Activated T-cell treated with anti-CD3 and anti-CD28 coated beads, Interleukin-2, amount 50 U/mL, for 4 hours (primary cell): ENCODE measurements around the gene SMIM11. TPM values are rescaled to one million over a fixed set of nuclear protein-coding genes. Genes with fewer than 3 reads are reported as not detected.
A peak's percentile ranks its signal among the peaks of the same experiment; 100 is the strongest.
"Not testable (repeated sequence)": the region's sequence is repeated elsewhere in the genome, so short reads cannot be mapped to it uniquely, and the experiment has no call there.

Experiments used
- ATAC-seq, 2 donors: fragments of 200-7000 bp; cut with Tn5 transposase; one replicate each; pipeline ENCODE4 v1.10.0; 2021
- DNase-seq: peaks from one replicate; pipeline ENCODE4 v3.0.0-alpha.2; 2020
- H3K27me3 Mint-ChIP-seq: one replicate; pipeline ENCODE4 v1.8.0; 2021; ENCODE audit warnings: low read depth, mixed read lengths
- H3K36me3 Mint-ChIP-seq: one replicate; pipeline ENCODE4 v1.8.0; 2022; ENCODE audit warnings: mixed read lengths; ENCODE audit not compliant: insufficient read depth
- H3K4me1 Mint-ChIP-seq: one replicate; pipeline ENCODE4 v1.8.0; 2021; ENCODE audit warnings: low read depth, mixed read lengths
- H3K4me3 Mint-ChIP-seq: one replicate; pipeline ENCODE4 v1.8.0; 2021; ENCODE audit warnings: mild to moderate bottlenecking, moderate library complexity, mixed read lengths
- H3K9me3 Mint-ChIP-seq: one replicate; pipeline ENCODE4 v1.8.0; 2021; ENCODE audit warnings: mixed read lengths
- total RNA-seq, 3 donors: library from RNA; stranded (reverse); gene quantifications; one replicate each; pipeline ENCODE4 v1.2.1, GENCODE V29; 2021

The SMIM11 gene, protein sequence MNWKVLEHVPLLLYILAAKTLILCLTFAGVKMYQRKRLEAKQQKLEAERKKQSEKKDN
- total RNA-seq, result 10 to 100 TPM; 22.8 to 28.9 (median 27.9) TPM

- not testable (repeated sequence) for H3K9me3 Mint-ChIP-seq, DNase-seq, H3K4me3 Mint-ChIP-seq, H3K4me1 Mint-ChIP-seq, H3K36me3 Mint-ChIP-seq, H3K27me3 Mint-ChIP-seq
- ATAC-seq, result peak; percentile 94 to 98
Observed at GRCh38 chr21:34374940-34375618, at the start of gene SMIM11. TSS of gene SMIM11 (plus strand) at chr21:34375507. CDS start at chr21:34379505, 3,998 bp downstream.

DNA sequence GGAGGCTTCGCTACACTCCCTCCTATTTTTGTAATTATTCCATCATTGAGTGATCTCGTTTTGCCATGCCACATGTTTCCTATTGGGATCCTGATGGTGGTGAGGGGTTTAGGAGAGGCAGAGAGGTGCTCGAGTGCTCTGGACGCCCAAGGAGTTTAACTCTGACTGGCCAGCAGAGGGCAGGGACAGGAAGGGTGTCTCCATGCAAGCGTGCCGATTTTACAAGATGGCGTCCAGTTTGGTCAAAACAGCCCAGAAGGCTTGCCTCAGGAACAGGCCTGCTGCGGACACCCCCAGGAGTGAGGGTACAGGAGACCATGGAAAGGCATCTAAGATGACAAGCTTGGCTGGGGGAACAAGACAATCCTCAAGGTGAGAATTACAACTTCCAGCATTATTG, 45.3 kb upstream of the SMIM11 start:
- peaks cover 2% of the 10 kb centered on the region for H3K27me3 Mint-ChIP-seq
- no peak for ATAC-seq
- H3K36me3 Mint-ChIP-seq, result no peaks in the 10 kb centered on the region
- no peaks in the 10 kb centered on the region for H3K4me1 Mint-ChIP-seq
- DNase-seq, result no peak
- H3K9me3 Mint-ChIP-seq, result no peaks in the 10 kb centered on the region
- H3K4me3 Mint-ChIP-seq, result no peak overlapping the region

- ATAC-seq, result no peak
- no peak for DNase-seq
- no peak overlapping the region for H3K4me3 Mint-ChIP-seq
- no peaks in the 10 kb centered on the region for H3K9me3 Mint-ChIP-seq
- H3K36me3 Mint-ChIP-seq, result no peaks in the 10 kb centered on the region
- peaks cover 2% of the 10 kb centered on the region for H3K27me3 Mint-ChIP-seq
- H3K4me1 Mint-ChIP-seq, result no peaks in the 10 kb centered on the region
Observed at GRCh38 chr21:34331726-34332125, 43.6 kb upstream of the SMIM11 start.

- Mint-ChIP-seq H3K9me3 (no peaks in the 10 kb centered on the region), H3K27me3 (peaks cover 2% of the 10 kb centered on the region), H3K4me3 (no peak overlapping the region), H3K36me3 (no peaks in the 10 kb centered on the region), H3K4me1 (no peaks in the 10 kb centered on the region)
- ATAC-seq (no peak), DNase-seq (no peak)
Observed at GRCh38 chr21:34332347-34332746, 43.0 kb upstream of the SMIM11 start.

DNA sequence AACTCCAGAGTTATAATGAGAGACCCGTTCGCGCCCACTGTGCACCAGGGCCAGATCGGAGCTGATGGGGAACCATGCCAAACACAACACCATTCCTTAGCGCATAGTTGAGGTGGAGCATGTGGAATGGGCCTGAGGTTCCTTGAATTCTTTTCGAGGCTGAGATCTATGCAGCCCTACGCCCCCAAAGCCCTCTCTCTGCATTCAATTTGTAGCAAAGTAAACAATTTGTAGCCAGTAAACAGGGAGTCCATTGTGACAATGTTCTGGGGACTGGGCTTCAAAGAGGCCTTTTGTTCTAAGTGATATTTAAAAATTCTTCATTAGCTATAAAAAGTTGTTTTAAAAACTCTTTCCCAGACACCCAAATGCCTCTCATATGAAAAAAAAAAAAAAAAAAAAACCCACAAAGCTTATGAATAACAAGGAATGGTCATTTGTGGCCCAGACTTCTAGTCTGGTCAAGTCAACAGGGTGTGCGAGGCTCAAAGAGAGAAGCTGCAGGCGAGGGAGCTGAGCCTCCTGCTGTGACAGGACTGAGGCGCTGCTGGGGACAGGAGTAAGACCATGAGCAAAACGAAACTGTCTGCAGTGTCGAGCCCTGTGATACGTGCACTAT, 42.1 kb upstream of the SMIM11 start:
- no peak overlapping the region for H3K4me3 Mint-ChIP-seq
- H3K36me3 Mint-ChIP-seq, result no peaks in the 10 kb centered on the region
- DNase-seq, result no peak
- H3K9me3 Mint-ChIP-seq, result no peaks in the 10 kb centered on the region
- no peak for ATAC-seq
- peaks cover 2% of the 10 kb centered on the region for H3K27me3 Mint-ChIP-seq
- H3K4me1 Mint-ChIP-seq, result no peaks in the 10 kb centered on the region

DNA sequence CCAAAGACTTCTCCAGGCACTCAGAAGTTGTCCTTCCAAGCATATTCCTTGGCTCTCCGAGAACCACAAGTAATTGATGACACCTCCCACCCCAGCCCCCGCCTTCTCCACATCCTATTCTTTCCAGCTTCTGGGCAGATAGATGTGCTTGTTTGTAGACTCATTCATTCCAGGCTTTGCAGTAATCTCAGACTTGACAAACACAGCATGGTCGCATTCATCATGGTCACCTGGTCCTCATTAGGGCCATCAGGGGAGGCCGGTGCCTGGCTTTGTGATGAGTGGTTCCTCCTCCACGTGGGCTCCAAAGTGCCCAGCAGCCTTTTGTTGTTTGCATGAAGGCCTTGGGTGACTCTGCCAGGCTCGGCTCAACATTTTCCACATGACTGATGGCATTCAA, 40.0 kb upstream of the SMIM11 start:
- DNase-seq (no peak), ATAC-seq (no peak)
- Mint-ChIP-seq H3K9me3 (no peaks in the 10 kb centered on the region), H3K4me1 (no peaks in the 10 kb centered on the region), H3K27me3 (peaks cover 2% of the 10 kb centered on the region), H3K4me3 (no peak overlapping the region), H3K36me3 (no peaks in the 10 kb centered on the region)

- DNase-seq, result no peak
- H3K4me1 Mint-ChIP-seq, result no peaks in the 10 kb centered on the region
- H3K4me3 Mint-ChIP-seq, result no peak overlapping the region
- peaks cover 2% of the 10 kb centered on the region for H3K27me3 Mint-ChIP-seq
- ATAC-seq, result no peak
- H3K36me3 Mint-ChIP-seq, result no peaks in the 10 kb centered on the region
- no peaks in the 10 kb centered on the region for H3K9me3 Mint-ChIP-seq
Observed at GRCh38 chr21:34336245-34336644, 39.1 kb upstream of the SMIM11 start.

GRCh38 chr21:34336756-34337391, 38.4 kb upstream of the SMIM11 start:
- H3K36me3 Mint-ChIP-seq, result no peaks in the 10 kb centered on the region
- ATAC-seq, result no peak
- H3K9me3 Mint-ChIP-seq, result no peaks in the 10 kb centered on the region
- no peak overlapping the region for H3K4me3 Mint-ChIP-seq
- no peaks in the 10 kb centered on the region for H3K4me1 Mint-ChIP-seq
- no peaks in the 10 kb centered on the region for H3K27me3 Mint-ChIP-seq
- no peak for DNase-seq

GRCh38 chr21:34337741-34338140, 37.6 kb upstream of the SMIM11 start:
- no peak for DNase-seq
- Mint-ChIP-seq H3K4me3 (no peak overlapping the region), H3K27me3 (no peaks in the 10 kb centered on the region), H3K36me3 (no peaks in the 10 kb centered on the region), H3K9me3 (no peaks in the 10 kb centered on the region), H3K4me1 (no peaks in the 10 kb centered on the region)
- no peak for ATAC-seq

DNA sequence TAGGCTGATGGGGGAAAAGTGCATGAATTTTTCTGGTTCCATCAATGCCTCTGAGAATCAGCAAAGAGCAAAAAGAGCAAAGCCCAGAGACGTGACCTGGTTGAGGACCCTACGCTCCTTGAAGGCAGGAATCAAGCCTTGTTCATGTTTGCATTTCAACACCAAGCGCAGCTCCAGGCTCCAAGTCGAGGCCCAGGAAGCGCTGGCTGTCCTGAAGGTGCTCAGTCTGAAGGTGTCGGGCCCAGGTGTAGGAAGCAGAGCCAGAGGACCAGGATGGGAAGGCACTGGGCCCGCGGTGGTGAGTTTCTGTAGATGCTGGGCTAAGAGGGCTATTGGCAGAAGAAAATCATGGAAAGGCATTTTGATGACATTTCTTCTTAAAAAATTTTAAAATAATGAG, 37.1 kb upstream of the SMIM11 start:
- H3K9me3 Mint-ChIP-seq, result no peaks in the 10 kb centered on the region
- no peaks in the 10 kb centered on the region for H3K27me3 Mint-ChIP-seq
- H3K4me3 Mint-ChIP-seq, result no peak overlapping the region
- H3K4me1 Mint-ChIP-seq, result no peaks in the 10 kb centered on the region
- DNase-seq (no peak), ATAC-seq (no peak)
- no peaks in the 10 kb centered on the region for H3K36me3 Mint-ChIP-seq

DNA sequence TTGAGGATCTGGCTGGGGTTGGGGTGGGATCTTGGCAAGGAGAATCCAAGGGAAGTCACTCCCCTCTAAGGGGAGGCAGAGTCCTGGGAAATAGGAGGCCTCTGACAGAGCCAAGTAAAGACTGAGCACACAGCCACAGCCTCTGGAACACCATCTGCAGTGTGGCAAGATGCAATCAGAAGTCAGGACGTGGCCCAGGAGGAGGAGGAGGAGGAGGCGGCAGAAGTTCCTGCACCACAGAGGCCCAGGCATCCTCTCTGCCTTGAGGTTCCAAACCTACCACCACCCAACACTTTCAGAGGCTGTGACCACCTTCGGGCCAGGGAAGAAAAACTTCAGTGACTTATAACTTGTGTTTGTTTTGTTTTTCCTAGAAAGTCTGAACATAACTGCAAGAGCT, 35.2 kb upstream of the SMIM11 start:
- Mint-ChIP-seq H3K4me1 (no peaks in the 10 kb centered on the region), H3K27me3 (no peaks in the 10 kb centered on the region), H3K4me3 (no peak overlapping the region), H3K36me3 (no peaks in the 10 kb centered on the region), H3K9me3 (no peaks in the 10 kb centered on the region)
- DNase-seq, result no peak
- no peak for ATAC-seq

DNA sequence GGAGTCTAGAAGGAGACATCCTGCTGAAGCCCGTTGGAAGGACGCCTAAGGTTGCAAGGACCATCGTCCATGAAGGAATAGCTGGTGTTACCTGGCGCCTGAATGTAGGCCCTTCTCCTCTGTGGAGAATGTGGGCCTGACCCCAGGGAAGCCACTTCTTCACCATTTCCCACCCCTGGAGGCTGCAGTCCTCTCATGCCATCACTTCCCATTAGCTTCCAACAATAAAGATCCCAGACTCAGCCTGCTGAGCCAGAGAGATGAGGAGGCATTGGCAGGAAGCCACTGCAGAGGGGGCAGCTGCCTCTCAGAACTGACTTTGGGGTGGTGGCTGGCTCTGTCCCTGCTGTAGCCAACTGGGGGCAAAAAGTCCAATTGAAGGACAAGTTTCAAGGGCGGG, 32.8 kb upstream of the SMIM11 start:
- no peak for DNase-seq
- H3K9me3 Mint-ChIP-seq, result no peaks in the 10 kb centered on the region
- H3K4me3 Mint-ChIP-seq, result no peak overlapping the region
- no peaks in the 10 kb centered on the region for H3K4me1 Mint-ChIP-seq
- no peaks in the 10 kb centered on the region for H3K27me3 Mint-ChIP-seq
- ATAC-seq, result no peak
- no peaks in the 10 kb centered on the region for H3K36me3 Mint-ChIP-seq

DNA sequence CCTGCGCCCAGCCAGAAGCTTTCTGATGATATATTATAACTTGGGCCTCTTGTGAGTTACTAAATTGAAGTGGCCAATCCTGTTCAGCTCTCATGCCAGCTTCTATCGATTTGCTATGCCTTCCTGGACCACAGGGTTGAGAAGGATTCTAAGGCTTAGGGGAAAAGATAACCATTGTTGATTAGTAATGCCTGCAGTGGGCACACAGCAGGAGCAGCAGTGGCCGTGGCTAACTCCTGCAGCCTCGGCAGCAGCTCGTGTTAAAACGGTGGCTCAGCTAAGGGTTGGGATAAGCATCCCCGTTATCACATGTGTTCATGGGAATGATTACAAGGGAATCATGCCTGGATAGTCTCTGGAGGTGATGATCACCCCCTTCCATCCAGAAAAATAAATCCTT, 32.0 kb upstream of the SMIM11 start:
- no peaks in the 10 kb centered on the region for H3K9me3 Mint-ChIP-seq
- peaks cover 4% of the 10 kb centered on the region for H3K4me1 Mint-ChIP-seq
- no peaks in the 10 kb centered on the region for H3K36me3 Mint-ChIP-seq
- no peaks in the 10 kb centered on the region for H3K27me3 Mint-ChIP-seq
- ATAC-seq, result no peak
- H3K4me3 Mint-ChIP-seq, result no peak overlapping the region
- DNase-seq, result no peak

GRCh38 chr21:34343838-34344381, 31.4 kb upstream of the SMIM11 start:
- H3K4me1 Mint-ChIP-seq, result peaks cover 4% of the 10 kb centered on the region
- ATAC-seq (no peak), DNase-seq (no peak)
- no peaks in the 10 kb centered on the region for H3K9me3 Mint-ChIP-seq
- no peak overlapping the region for H3K4me3 Mint-ChIP-seq
- H3K36me3 Mint-ChIP-seq, result no peaks in the 10 kb centered on the region
- no peaks in the 10 kb centered on the region for H3K27me3 Mint-ChIP-seq

DNA sequence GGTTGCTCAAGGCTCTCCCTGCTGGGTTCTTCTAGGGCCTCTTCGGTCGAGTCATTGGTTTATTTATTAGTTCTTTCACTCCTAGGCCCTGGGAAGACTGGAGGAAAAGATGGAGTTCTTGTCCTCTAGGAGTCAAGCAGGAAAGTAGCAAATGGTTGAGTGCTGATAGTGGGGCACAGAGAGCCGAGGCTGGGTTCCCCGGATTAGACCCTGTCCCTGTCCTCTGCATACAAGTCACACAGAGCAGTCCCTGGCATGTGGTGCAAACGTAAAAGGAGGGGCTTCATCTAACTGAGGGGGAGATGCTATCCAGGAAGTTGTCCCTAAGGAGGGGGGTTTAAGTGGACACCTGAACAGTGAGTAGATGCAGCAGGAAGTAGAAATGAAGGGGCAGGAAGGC, 30.7 kb upstream of the SMIM11 start:
- no peak for ATAC-seq
- H3K9me3 Mint-ChIP-seq, result no peaks in the 10 kb centered on the region
- peaks cover 4% of the 10 kb centered on the region for H3K4me1 Mint-ChIP-seq
- H3K4me3 Mint-ChIP-seq, result no peak overlapping the region
- H3K27me3 Mint-ChIP-seq, result no peaks in the 10 kb centered on the region
- DNase-seq, result no peak
- H3K36me3 Mint-ChIP-seq, result no peaks in the 10 kb centered on the region
